ENCODE measurements around the gene UBE2V1.
"Not testable (repeated sequence)": the region's sequence is repeated elsewhere in the genome, so short reads cannot be mapped to it uniquely, and the experiment has no call there.

Gene UBE2V1

DNA sequence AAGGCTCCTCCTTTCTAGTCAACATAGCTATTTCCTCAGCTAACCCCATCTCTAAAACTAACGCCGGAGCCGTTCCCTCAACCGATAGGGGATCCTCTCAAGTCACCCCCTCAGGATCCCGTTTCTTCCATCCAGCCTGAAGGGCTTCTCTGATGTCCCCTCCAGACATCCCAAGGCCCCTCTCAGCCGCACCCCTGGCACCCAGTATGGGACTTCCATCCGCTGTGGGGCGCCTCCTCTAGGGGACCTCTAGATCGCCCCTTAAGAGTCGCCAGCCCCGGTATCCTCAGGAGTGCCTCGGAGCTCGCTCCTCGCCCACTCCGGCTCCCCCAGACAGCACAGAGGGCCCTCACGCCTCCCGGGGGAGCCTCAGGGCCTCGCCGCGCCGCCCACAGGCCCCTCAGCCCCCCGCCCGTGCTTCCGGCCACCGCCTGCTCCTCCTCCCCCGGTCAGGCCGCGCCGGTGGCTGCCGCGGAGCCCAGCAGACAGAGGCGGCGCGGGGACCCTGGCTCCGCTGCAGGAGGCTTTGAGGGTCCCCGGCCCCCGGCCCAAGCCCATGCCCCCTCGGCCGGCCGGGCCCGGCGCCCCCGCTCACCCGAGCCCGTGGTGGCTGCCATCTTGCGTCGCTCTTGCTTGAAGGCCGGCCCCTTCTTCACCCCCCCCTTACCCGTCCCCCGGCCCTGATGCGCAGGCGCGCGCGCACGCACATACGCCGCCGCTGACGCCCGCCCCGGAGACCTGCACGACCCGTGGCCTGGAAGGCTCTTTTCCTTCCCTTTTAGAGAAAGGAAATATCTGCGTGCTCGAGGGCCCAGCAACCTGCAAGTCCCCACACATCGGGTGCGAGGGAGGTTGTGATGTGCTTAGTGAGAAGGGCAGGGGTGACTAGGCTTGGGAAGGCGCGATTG lies at the start of gene UBE2V1:
Gene UBE2V1, minus strand, starts transcription at position 639 of the 908 bp plus-strand sequence. Its CDS starts 22 bp downstream, at position 617.
- peak; percentile 95 for DNase-seq

DNA sequence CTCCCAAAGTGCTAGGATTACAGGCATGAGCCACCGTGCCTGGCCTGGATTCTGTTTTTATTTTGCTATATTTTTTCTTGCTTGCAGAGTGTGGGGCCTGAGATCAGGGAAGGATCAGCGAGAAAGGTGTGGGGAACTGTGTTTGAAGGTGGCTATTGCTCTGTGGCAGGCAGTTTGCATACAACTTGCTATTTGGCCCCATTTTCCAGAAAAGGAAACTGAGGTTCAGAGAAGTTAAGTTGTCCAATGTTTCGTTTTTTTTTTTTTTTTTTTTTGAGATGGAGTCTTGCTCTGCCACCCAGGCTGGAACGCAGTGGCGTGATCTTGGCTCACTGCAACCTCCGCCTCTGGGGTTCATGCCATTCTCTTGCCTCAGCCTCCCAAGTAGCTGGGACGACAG lies 48.5 kb upstream of the UBE2V1 start:
- DNase-seq = not testable (repeated sequence)

DNA sequence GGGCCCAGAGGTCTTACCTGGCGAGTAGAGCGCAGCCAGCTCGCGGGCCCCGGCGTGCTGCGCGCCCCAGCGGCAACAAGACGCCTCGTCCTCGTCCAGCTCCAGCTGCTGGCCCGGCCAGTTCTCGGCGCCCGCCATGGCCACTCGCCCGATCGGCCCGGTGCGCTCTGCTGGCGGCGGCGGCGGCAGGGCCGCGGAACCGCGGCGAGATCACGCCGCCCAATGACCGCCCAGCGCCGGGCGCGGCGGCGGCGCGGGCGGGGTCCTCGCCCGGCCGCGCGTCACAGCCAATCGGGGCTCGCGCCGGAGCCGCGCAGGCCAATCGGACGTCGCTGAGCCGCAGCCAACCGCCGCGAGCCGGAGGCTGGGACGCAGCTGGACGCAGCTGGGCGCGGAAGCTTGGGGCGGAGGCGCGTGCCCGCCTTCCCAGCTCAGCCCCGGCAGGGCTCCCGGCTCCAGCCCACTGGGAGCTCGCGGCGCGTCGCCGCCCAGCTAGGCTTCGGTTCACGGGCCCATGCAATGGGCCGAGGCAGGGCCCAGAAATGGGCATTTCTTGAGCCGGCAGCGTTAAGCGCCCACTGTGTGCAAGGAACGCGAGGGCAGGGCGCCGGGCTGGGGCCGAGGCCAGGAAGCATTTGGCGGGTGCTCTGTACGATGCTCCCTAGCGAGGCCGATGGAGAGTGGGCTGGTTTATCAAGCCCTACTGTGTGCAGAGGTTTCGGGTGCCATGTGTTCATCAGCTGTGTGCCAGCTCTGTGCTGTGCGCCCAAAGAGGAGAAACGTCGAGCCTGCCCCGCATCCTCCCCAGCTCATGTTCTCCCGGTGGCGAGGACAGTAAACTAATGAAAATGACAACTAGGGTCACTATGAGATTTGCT lies 40.8 kb upstream of the UBE2V1 start, which contains the start of gene PEDS1:
Gene PEDS1, minus strand, starts transcription at position 224 of the 878 bp plus-strand sequence. Its CDS starts 86 bp downstream, at position 138.
- DNase-seq = peak; percentile 93

DNA sequence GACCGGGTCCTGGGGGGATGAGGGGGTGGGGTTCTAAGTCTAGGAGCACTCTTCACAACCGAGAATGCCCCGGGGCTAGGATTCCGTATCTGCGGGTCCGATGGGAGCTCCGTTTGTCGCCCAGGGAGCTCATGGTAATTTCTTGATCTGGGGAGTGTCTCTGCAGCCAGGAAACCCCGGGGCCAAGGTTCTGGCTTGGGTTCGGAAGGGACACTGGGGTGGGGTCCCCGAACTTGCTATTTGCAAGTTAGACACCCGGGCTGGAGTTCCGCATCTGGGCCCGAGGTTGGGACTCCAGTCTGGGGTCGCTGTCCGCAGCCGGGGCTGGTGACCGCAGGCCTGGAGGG lies 40.2 kb upstream of the UBE2V1 start:
- no peak for DNase-seq

- DNase-seq = no peak
Observed at GRCh38 chr20:50152394-50153152, 39.6 kb upstream of the UBE2V1 start.

- DNase-seq = no peak
Observed at GRCh38 chr20:50151034-50151743, 38.2 kb upstream of the UBE2V1 start.

- no peak for DNase-seq
Observed at GRCh38 chr20:50149481-50150254, 36.7 kb upstream of the UBE2V1 start.

DNA sequence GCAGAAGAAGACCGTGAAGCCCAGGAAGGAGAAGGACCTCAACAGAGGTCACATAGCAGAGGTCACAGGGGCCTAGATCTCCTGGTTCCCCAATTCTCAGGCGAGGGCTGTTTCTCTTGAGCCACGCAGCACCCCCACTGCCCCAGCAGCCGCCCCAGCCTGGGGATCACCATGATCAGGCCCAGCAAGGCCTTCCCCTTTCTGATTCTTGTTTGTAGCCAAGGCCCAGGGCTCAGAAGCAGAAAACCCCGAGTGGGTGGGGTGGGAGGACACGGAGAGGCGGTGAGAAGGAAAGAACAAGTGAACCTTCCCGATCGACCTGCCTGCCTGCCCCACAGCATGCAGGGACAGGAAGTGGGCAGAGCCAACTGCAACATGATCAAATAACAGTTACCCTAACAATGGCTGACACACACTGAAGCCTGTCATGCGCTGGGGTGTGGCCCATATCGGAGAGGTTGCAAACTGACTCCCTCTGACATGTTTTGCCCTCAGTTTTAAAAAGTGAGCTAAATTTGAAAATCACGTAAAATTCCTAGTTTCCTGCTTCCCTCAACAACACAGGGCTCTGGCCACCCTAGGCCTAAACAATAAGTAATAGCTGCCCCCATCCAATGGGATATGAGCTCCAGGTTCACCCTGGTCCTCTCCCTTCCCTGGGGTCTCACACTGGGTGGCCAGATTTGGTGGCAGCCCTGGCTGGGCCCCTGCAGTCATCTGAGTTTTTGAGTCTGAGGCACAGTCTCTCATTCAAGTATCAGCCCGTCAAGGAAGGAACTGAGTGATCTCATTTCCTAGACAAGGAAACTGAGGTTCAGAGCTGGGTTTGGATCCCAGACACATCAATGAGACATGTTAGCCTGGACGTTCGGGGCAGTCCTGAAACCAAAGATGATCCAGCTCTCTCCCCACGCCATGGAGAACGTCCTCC lies 34.0 kb upstream of the UBE2V1 start:
- no peak for DNase-seq

GRCh38 chr20:50146214-50146613 lies 33.3 kb upstream of the UBE2V1 start:
- no peak for DNase-seq

GRCh38 chr20:50145566-50145965 lies 32.6 kb upstream of the UBE2V1 start:
- no peak for DNase-seq

GRCh38 chr20:50144362-50144761 lies 31.4 kb upstream of the UBE2V1 start:
- DNase-seq = no peak

DNA sequence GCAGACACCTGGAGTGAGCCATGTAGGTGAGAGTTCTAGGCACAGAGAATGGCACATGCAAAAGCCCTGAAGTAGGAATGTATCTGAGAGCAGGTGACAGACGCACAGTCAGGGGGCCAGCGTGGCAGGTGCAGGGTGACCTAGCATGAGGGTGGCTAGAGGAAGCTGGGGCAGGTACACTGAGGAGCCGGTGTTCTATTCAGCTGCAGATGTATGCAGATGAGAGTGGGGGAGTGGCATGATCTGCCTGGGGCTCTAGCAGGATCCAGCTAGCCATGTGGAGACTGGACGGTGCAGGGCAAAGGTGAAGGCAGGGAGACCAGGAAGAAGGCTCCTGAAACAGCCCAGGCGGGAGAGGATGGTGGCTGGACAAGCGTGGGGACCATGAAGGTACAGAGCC lies 29.9 kb upstream of the UBE2V1 start:
- no peak for DNase-seq

DNA sequence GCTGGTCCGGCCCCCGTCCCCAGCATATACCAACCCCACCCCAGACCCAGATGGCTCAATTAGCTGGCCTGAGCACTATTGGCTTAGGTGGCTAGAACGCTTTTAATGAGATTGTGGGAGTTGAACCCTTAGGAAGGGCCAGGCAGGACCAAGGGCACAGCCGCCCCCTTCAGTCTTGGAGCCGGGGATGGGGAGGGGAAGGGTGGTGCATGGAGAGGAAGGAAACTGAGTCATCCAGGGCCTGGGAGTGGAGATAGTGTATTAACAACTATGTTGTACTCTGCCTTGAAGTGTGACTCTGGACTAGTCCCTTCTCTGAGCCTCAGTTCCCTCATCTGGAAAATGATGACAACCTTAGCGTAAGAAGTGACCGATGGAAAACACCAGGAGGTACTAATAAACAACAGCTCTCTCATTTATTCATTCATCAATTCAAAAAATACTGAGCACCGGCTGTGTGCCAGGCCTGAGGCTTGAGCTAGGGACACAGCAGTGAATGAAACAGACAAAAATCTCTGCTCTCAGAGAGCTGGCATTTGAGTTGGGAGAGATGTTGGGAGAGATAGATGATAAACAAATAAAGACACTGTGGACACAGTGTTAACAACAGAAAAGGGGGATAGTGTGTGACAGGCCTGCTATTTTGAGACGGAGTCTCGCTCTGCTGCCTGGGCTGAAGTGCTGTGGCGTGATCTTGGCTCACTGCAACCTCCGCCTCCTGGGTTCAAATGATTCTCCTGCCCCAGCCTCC lies 29.0 kb upstream of the UBE2V1 start:
- DNase-seq = no peak

- DNase-seq = no peak
Observed at GRCh38 chr20:50141018-50141675, 28.2 kb upstream of the UBE2V1 start.

DNA sequence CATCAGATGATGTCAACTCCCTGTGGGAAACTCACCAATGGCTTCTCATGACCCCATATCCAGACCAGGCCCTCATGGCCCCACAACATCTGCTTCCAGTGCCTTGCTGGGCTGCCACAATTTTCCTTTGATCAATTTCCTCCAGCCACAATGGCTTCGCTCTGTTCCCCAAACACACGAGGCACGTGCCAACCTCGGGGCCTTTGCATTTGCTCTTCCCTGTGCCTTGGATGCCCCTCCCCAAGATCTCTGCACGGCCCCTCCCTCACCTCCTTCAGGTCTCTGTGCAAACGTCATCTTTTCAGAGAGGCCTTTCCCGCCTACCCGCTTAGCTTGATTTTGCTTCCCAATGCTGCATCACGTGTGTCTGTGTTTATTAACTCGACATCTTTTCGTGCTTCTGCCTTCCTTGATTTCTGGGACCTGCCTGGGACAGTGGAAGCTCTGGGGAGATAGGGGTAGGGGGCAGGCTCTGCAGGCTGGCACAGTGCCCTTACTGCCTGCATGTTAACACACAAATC lies 27.4 kb upstream of the UBE2V1 start:
- DNase-seq = no peak

DNA sequence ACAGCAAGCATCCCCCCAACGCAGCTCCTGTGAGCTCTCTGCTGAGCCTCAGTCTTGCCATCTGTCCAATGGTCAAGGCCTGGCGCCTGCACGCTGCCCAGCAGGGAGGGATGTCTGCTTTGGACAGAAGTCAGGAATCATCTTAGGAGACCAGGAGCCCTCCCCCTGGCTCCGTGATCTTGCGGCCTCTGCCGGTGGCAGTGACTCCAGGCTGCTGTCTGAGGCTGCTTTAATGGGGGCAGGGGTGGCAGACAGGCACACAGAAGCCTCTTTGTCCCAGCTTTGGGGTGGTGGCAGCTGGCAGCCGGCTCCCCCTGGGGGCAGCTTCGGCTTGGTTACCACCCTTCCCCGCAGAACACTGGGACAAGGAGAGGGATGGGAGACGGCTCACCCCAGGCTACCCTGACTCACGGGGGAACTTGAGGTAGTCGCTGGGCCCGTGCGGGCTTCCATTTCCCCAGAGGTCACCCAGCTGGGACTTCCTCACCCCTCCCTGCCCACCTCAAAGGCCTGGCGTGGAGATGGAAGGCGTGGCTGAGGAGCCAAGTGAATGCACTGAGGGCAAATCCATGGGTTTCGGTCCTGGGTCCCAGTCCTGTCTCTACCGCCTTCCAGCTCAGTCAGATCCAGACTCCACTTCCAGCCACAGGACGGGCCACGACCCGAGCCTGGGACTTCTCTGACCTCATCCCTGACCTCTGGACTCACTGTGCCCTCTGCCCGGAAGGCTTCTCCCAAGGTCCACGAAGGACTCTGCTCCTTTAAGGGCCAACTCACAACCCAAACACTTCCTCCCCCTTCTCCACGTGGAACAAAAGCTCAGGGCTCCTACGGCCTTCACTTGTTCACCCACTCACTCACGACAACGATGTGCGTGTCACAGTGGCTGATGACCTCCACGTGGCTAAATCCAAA lies 25.8 kb upstream of the UBE2V1 start:
- peak; percentile 83 for DNase-seq

DNA sequence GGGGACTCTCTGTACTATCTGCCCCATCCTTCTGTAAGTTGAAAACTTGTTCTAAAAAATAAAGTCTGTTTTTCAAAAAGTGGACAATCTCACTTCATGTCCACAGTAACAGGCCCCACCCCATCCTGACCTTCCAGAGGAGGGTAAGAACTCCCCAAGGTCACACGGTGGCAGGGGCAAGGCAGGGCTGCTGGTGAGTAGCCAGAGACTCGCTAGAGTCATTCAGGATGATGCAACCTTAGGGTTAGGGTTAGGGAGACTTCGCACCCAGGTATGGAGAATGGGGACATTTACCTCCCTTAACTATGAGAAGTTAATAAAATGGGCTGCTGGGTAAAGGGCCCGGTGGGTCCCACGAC lies 25.1 kb upstream of the UBE2V1 start:
- DNase-seq = no peak

DNA sequence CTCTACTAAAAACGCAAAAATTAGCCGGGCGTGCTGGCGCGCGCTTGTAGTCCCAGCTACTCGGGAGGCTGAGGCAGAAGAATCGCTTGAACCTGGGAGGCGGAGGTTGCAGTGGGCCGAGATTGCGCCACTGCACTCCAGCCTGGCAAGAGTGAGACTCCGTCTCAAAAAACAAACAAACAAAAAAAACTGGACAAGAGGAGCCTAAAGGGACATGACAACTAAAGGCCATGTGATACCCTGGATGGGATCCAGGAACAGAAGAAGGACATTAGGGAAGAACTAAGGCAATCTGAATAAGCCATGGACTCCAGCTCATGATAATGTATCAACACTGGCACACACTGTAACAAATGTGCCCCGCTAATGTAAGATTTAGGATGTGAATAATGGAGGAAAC lies 24.8 kb upstream of the UBE2V1 start:
- peak; percentile 42 for DNase-seq
